Measurements from ENCODE around the gene LEKR1.

DNA sequence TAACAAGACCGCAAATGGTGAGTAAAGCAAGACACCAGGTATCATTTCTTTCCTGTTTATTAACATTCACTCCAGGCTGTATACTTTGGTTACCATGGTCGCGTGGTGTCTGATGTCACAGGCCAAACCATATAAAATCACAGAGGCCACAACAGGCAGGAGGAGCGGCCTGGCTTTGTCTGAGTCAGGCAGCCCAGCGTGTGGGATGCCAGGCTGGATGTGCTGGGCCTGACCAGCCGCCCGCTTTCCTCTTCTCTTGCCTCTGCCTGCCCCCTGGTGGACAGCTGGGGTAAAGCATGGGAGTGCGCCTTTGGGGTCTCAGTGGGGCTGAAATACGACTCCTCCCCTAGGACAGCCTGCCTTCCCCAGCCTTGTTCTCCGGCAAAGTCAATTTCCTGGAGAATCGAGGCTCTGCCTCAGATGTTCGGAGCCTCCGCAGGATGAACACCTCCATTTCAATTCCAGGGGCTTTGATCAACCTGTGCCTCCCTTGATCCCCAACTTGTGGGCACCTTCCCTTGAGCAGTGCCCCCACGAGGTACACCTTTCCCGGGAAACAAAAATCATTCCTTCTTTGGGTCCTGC lies 255.6 kb downstream of the LEKR1 start:
- no peak for TF ChIP-seq EZH2 (IDR thresholded peaks at IDR 0.05)
- no peak for TF ChIP-seq POLR2AphosphoS5 (IDR thresholded peaks at IDR 0.05; ENCODE audit: borderline replicate concordance, low read depth, low read length)

Data from SK-N-MC (cell line).